HG03521 (cell line): ENCODE data around the gene NR2E1.

Experiments
- ATAC-seq: cut with Tn5 transposase; IDR thresholded peaks from one replicate; pipeline ENCODE4 v1.9.1; 2021; ENCODE audit warnings: mild to moderate bottlenecking, moderate library complexity; ENCODE audit not compliant: unreplicated experiment

The NR2E1 gene

DNA sequence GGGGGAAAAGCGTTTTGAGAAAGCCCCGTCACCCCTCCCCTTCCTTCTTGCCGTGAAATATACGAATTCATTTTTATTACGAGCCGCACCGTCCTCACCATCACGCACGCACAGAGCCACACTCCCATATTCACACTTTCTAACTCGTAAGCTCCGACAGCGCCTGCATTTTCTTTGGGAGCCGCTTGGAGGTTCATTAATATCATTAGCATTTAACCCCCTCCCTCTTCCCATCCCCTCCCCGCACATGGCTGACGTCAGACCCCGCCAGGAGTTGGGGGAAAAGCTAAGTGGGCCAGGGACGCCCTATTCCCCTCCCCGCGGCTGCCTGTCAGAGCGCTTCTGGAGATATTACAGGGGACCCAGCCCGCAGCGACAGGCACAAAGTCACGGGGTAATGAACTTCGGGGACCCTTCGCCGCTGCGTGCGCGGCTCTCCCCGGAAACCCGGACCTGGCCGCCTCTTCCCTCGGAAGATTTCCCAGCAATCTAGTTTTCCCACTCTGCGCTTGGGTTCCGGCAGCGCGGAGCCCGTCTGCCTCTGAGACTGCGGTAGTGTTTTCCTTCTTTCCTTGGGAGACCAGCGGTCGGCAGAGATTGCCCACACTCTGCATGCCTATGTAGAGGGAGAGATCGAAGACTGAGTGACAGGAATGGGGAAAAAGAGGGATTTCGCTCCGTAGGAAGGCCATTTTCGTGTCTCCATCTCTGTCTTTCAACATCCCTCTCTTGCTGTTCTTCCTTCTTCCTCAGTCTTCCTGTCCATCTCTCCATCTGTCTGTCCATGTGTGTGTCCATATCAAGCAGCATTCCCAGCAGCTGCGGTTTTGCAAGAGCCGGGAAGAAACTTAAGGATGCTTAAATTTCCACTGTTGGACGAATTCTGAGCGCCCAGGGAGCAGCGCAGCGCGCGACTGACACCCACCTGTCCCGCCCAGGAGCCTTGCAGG lies at the start of gene NR2E1:
Gene NR2E1 (plus strand): TSS at position 309 of the 950 bp plus-strand sequence. CDS start 744 bp downstream, outside the sequence.
- ATAC-seq = no peak

- no peak for ATAC-seq
Observed at GRCh38 chr6:108116546-108117426, 49.0 kb upstream of the NR2E1 start.

- no peak for ATAC-seq
Observed at GRCh38 chr6:108117427-108118358, 48.1 kb upstream of the NR2E1 start.

DNA sequence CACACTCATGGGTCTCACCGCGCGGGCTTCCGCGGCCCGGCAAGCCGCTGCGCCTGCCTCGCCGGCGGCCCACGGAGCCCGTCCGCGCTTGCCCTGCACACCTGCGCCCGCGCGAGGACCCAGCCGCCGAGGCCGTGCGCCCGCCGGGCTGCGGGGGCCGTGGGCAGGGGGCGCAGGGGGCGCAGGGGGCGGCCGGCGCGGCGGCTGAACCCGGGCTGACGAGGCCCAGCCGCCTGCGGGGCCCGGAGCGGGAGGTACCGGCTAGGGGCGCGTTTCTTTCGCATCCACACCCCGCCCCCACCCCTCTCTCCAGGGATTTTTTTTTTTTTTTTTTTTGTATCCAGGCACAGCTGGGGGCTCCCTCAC lies 47.5 kb upstream of the NR2E1 start:
- ATAC-seq = no peak

DNA sequence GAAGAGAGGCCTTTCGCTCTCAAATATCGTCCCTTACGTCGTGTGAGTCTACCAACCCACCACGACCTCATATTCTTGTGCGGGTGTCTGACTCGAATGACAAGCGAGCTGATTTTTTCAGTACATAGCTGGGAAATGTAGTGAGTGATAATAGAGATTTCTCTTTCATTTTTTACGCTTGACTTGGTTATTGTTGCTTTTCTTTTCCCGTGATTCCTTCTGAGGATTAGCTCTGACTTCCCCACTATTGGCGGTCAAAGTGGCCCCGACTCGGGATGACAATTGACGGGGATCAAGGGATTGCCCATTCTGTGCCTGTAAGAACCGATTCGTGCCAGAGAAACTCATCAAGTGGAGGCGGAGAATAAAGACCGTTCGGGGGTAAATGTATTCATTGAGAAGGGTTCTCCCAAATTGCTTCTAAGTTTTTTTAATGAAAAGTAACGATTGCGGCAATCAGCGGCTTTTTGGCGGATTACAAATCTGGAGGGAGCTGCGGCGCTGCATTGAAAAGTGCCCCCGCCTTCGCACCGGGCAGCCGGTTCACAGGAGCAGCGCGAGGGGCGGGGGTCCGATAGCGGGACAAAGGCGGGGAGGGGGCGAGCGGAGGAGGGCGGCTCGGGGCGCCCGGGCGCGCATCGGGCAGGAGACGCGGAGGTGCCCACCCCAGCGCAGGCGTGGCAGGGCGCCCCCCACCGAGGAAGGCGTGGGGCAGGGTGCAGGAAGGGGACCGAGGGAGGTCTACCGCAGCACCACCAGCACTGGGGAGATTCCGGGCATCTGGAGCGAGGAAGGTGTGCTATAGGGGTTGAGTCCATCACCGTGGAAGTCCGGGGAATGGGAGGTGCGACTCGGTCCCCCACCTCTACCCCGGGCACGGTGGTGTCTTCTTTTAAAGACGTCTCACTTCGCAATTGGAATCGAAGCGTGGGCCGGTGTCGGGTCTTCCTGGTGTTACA lies 46.7 kb upstream of the NR2E1 start:
- no peak for ATAC-seq

DNA sequence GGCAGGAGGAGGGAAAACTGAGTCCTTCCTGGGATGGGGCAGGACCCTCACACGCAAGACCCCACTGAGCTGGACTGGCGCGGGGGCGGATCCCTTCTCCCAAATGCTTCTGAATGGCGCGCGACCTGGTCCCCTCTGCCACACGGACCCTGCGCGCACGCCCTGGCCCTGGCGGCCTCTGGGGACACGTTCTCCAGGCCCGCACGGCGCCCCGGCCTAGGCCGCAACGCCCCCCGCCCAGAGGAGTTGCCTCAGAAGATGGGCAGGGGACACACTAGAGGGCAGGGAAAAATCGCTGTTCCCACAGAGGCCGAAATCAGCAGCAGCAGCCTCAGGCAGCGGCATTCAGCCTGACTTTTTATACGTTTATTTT lies 46.1 kb upstream of the NR2E1 start:
- ATAC-seq = no peak

DNA sequence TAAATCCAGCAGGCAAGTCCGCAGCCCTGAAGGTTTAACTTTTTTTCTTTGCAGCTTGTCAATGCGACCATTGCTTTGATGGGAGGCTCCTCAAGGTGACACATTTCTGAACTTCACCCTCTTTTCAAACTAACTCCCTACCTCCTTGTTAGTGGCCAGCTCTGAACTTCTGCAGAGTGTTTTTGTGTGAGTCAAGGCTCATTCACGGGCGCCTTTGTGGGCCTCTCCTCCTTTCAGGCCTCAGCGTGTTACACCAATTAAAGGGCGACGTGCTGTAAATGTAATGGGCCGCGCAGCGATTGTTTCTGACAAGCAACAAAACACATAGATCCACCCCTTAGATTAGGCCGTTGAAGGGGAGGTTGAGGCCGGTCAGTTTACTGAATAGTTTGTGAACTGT lies 45.5 kb upstream of the NR2E1 start:
- no peak for ATAC-seq

- ATAC-seq = no peak
Observed at GRCh38 chr6:108121612-108122011, 44.2 kb upstream of the NR2E1 start.

GRCh38 chr6:108123481-108123929 lies 42.3 kb upstream of the NR2E1 start:
- ATAC-seq = no peak

DNA sequence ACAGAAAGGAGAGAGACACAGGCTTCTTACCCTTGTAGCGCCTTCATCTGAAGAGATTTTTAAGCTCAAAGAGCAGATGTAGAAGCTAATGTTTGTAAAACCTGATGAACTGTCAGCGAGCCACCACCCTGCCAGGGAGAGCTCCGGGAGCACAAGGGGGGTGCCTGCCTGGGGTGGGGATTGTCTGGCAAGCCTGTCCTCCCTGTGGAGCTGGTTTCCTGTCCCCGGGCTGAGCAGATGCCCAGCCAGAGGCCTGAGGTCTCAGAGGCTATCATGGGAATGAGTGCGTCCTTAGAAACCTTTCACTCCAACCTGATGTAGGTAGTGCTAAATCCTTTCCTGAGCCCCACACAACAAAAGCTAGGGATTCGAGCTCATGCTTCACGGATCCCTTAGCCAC lies 41.9 kb upstream of the NR2E1 start:
- ATAC-seq = no peak

DNA sequence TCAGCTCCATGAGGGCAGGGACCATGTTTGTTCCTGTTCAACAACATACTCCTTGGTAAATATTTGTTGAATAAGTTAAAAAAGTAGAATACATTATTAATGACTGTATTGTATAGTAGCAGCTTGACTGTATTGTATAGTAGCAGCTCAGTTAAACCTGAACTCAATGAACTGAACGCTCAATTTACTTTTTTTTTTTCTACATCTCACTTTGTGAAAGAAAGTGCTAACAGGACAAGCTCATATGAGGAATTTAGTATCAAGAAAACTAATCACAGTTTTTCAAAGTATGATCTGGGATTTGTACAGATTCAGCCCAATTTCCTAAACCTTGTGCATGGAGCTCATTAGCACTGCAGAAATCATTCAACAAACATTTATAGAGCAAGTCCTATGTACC lies 38.8 kb upstream of the NR2E1 start:
- ATAC-seq = no peak

GRCh38 chr6:108127826-108128225 lies 38.0 kb upstream of the NR2E1 start:
- no peak for ATAC-seq

GRCh38 chr6:108130262-108130661 lies 35.6 kb upstream of the NR2E1 start:
- no peak for ATAC-seq

- ATAC-seq = no peak
Observed at GRCh38 chr6:108132863-108133262, 33.0 kb upstream of the NR2E1 start.

- ATAC-seq = no peak
Observed at GRCh38 chr6:108133594-108134179, 32.1 kb upstream of the NR2E1 start.

- ATAC-seq = no peak
Observed at GRCh38 chr6:108134213-108134970, 31.4 kb upstream of the NR2E1 start.

- ATAC-seq = no peak
Observed at GRCh38 chr6:108142240-108142639, 23.6 kb upstream of the NR2E1 start.

DNA sequence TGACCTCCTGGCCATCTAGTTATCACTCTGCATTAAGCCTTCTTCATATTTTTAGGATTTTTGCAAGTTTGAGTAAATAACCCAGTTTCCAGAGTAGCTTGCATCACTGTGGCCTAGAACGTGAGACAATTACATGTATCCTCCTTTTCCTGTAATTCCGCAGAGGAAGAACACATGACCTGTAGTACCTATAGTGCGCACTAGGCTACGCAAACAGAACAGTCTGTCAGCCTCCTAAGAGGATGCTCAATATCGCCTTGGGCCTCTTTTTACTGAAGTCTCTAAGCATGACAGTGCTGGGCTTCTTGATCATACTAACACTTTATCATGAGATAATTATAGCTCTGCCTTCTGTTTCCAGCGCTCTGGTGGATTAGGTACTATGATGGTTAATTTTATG lies 20.2 kb upstream of the NR2E1 start:
- no peak for ATAC-seq
